ENCODE measurements around the gene PFKM. TPM values are rescaled to one million over a fixed set of nuclear protein-coding genes. Genes with fewer than 3 reads are reported as not detected.
"Not testable (repeated sequence)": the region's sequence is repeated elsewhere in the genome, so short reads cannot be mapped to it uniquely, and the experiment has no call there.

Gene PFKM
- total RNA-seq, 2 experiments from 2014 or later = 25.0 to 28.3 TPM

DNA sequence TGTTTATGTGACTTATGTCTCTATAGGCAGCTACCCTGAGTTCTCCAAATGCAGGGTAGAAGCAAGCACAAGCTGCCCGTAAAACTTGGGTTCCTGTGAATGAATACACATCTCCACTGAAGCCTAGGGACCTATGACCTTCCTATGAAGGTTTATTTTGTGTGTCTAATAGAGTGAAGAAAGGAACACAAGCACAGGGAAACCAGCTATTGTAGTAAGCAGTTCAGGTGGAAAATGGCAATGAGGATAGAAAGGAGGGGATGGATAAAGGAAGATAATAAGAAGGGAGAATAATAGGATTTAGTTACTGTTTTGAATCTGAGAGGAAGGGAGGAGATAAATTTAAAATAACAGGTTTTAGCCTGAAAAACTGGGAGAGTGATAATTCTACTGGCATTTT lies 2.4 kb downstream of the PFKM start:
- DNase-seq = no peak
- no peak overlapping the region for H3K4me3 Mint-ChIP-seq
- CTCF ChIA-PET = interaction anchor here (0.9 to 1.0 kb wide), 2 partner anchors 16 to 29 kb away, joined by 3 to 4 read pairs; partner anchors contain the start of gene SENP1
- no peaks in the 10 kb centered on the region for H3K9me3 Mint-ChIP-seq (ENCODE audit: low read depth)
- peaks cover 24% of the 10 kb centered on the region for H3K4me1 Mint-ChIP-seq
- no peak for ATAC-seq
- peaks cover 10% of the 10 kb centered on the region for H3K27me3 Mint-ChIP-seq
- H3K36me3 Mint-ChIP-seq = peaks cover 4% of the 10 kb centered on the region
- no peak overlapping the region for H3K27ac Mint-ChIP-seq

DNA sequence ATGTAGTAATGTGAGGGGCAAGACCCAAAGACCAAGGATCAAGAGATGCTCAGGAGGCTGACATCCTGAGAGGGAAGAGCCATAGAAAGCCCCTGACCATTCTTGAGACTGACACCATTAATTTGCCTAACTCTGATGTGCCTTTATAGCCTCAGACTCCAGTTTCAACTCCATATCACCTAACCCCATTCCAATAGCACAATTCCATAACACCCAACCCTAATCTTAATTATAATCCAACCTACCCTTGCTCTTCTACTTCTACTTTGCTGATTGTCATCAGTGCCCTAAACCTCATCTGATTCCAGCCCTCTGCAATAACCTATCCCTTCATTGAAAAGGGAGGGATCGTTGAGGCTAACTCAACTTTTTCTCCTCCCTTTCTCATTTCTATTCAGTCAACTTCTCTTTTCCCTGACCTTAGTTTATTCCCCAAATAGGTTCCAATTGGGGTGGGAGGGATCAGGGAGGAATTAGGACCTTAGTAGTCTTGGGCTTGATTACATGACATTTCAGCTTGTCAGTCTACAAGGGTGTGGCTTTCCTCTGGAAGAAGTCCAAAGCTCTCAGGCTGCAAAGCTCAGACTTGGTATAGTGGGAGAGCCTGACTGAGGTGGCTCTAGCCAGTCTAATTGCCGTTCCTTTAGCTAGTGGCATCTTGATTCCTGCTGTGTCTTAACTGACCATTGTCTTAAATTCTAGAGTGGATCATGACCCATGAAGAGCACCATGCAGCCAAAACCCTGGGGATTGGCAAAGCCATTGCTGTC lies 3.1 kb downstream of the PFKM start:
- Mint-ChIP-seq H3K27me3 (peaks cover 5% of the 10 kb centered on the region), H3K9me3 (ENCODE audit: low read depth) (no peaks in the 10 kb centered on the region), H3K36me3 (peaks cover 6% of the 10 kb centered on the region), H3K4me3 (no peak overlapping the region), H3K4me1 (peaks cover 24% of the 10 kb centered on the region), H3K27ac (no peak overlapping the region)
- CTCF ChIA-PET = interaction anchor here (1.0 kb wide), 1 partner anchor 28 kb away, joined by 3 read pairs; no protein-coding TSS in a partner anchor
- DNase-seq = no peak
- ATAC-seq = no peak

DNA sequence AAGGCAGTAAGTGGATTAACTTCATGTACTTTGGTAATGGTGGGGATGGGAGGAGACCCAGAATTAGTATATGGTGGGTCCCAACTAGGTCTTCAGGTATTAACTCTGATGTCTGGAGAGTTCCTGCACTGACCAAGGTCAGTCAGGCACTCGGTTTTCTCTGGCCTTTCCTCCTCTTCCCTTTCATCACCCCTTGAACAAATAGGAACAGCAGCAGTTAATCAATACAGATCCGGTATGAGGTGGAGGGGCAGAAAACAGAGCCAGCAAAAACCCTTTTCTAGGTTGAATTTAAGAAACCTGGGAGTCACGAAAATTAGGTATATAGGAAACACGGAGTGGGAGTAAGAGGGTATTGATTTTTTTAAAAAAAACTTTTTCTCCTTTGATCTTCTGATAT lies 4.0 kb downstream of the PFKM start:
- H3K27me3 Mint-ChIP-seq = peaks cover 1% of the 10 kb centered on the region
- H3K36me3 Mint-ChIP-seq = peaks cover 9% of the 10 kb centered on the region
- peaks cover 24% of the 10 kb centered on the region for H3K4me1 Mint-ChIP-seq
- no peak overlapping the region for H3K27ac Mint-ChIP-seq
- ATAC-seq (no peak), DNase-seq (no peak)
- no peak overlapping the region for H3K4me3 Mint-ChIP-seq
- CTCF ChIA-PET = no interaction called here
- no peaks in the 10 kb centered on the region for H3K9me3 Mint-ChIP-seq (ENCODE audit: low read depth)

DNA sequence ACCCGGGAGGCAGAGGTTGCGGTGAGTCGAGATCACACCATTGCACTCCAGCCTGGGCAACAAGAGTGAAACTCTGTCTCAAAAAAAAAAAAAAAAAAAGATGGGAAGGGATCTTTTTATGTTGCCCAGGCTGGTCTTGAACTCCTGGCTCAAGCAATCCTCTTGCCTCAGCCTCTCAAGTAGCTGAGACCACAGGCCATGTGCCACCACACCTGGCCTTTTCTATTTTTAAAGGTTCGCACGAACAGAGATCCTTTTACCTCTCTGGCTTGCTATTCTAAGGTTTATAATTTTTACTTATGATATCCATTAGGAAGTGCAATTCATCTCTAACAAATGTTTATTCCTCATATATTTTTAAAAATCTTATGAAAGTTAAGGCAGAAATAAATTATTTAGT lies 6.4 kb downstream of the PFKM start:
- DNase-seq; H3K4me3 Mint-ChIP-seq; H3K27me3 Mint-ChIP-seq; H3K4me1 Mint-ChIP-seq; H3K9me3 Mint-ChIP-seq (ENCODE audit: low read depth); H3K27ac Mint-ChIP-seq; CTCF ChIA-PET; ATAC-seq: not testable (repeated sequence)
- peaks cover 10% of the 10 kb centered on the region for H3K36me3 Mint-ChIP-seq

DNA sequence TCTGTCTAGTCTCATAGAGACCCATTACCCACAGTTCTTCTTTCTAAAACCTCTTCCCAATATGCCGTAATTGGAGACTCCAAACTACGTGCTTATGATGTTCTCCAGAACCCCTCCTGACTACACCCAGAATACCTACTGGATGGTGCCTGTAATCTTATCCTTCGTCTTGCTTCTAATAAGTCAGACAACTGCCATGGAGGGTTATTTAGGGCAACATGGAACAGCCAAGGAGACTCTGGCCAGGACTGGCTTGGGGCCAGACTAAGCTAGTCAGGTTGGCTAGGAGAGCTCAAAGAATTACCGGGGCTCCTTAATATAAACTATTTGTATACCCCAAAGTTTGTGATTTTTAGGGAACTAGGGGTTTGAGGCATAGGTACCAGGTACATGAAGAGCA lies 6.8 kb downstream of the PFKM start:
- no peak overlapping the region for H3K4me3 Mint-ChIP-seq
- no peak overlapping the region for H3K27ac Mint-ChIP-seq
- no peaks in the 10 kb centered on the region for H3K9me3 Mint-ChIP-seq (ENCODE audit: low read depth)
- no peak for ATAC-seq
- peaks cover 4% of the 10 kb centered on the region for H3K4me1 Mint-ChIP-seq
- DNase-seq = no peak
- no peaks in the 10 kb centered on the region for H3K27me3 Mint-ChIP-seq
- CTCF ChIA-PET = interaction anchor here (1.7 kb wide), 1 partner anchor 9 kb away, joined by 7 read pairs; no protein-coding TSS in a partner anchor
- peaks cover 10% of the 10 kb centered on the region for H3K36me3 Mint-ChIP-seq

DNA sequence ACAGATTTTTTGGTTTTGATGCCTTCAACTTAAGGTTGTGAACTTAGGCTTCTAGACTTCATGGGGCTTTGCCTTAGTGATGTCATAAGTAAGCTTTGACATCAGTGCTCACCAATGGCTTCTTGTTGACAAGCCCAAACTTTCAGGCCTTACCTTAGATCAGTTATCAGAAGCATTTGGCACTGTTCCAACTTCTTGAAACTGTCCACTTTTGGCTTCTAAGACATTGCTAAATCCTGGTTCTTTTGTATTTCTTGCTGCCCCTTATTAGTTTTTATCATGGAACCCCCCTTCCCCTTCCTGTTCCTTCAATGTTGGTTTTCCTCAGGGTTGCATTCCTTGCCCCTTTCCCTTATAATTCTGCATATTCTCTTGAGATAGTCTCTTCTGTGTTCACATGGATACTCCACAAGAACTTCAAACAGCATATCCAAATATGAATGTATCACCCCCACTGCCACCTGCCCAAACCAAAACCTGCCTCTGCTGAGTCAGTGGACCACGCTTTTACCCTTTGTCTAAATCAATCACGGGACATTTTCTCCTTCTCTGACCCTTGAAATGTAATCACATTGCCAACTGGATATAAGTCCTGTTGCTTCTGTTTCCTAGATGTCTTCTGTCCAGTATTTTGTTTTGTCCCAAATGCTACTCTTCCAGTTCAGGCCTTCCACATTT lies 7.9 kb downstream of the PFKM start:
- DNase-seq = no peak
- H3K9me3 Mint-ChIP-seq (ENCODE audit: low read depth) = no peaks in the 10 kb centered on the region
- H3K36me3 Mint-ChIP-seq = peaks cover 9% of the 10 kb centered on the region
- H3K27ac Mint-ChIP-seq = no peak overlapping the region
- no peak for ATAC-seq
- CTCF ChIA-PET = interaction anchor here (0.6 to 1.7 kb wide), 2 partner anchors 10 to 629 kb away, joined by 3 to 7 read pairs; no protein-coding TSS in a partner anchor
- no peaks in the 10 kb centered on the region for H3K4me1 Mint-ChIP-seq
- H3K27me3 Mint-ChIP-seq = no peaks in the 10 kb centered on the region
- H3K4me3 Mint-ChIP-seq = no peak overlapping the region

DNA sequence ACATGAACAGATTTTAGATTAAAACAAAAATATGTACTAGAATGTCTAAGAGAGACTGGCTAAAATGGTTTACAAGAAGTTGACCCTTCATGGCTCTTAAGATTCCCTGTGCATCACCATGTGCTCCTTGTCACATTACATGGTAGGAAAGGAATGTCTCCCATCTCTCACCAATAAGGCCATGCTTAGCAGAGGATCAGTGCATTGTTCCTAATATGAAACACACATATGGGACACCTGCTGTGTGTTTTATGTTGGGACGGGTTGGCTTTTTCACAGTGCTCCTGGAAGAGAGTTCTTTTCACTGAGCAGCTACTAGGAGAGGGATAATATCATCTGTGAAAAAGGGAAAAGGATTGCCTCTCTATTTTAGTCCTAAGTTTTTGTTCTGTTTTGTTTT lies 9.6 kb downstream of the PFKM start:
- ATAC-seq = no peak
- CTCF ChIA-PET = interaction anchor here (0.6 kb wide), 1 partner anchor 48 kb away, joined by 3 read pairs; no protein-coding TSS in a partner anchor
- Mint-ChIP-seq H3K27me3 (no peaks in the 10 kb centered on the region), H3K4me1 (no peaks in the 10 kb centered on the region), H3K27ac (no peak overlapping the region), H3K9me3 (ENCODE audit: low read depth) (no peaks in the 10 kb centered on the region), H3K36me3 (peaks cover 13% of the 10 kb centered on the region), H3K4me3 (no peak overlapping the region)
- DNase-seq = no peak

DNA sequence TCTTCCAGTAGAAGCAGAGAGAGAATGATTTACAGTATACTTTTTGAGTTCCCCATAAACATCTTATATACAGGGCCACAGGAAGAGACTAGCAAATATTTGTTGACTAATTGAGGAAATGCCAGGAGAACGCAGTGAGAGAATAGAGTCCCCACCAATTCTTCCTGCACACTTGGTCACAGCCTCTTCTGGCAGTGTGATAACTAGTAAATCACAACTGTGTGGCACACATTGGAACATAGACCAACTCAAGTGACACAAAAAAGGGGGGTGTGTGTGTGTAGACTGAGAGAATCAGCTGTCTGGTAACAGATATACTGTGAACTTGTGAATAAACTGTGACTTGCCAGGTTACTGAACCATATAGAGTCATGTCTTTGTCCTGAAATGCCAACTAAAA lies 10.2 kb downstream of the PFKM start:
- CTCF ChIA-PET = no interaction called here

DNA sequence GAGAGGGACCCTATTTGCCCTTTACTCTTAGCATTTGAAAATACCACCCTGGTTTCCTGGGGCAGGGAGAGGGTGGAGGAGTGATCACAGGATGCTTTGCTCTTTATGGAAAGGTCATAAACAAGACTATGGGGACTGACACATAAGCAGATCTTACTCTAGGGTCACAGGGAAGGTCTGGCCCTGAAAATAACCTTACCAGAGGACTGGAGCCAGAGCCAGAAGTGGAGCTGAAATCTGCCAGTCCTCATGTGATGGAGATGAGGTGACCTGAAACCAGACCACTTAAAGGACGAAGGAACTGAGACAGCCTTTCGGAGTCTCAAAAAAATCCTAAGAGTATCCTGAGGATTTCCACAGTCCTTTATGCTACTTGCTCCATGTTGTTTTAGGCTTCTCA lies 12.4 kb downstream of the PFKM start:
- Mint-ChIP-seq H3K27ac (no peak overlapping the region), H3K4me1 (no peaks in the 10 kb centered on the region), H3K9me3 (ENCODE audit: low read depth) (no peaks in the 10 kb centered on the region), H3K36me3 (peaks cover 11% of the 10 kb centered on the region), H3K27me3 (no peaks in the 10 kb centered on the region), H3K4me3 (no peak overlapping the region)
- ATAC-seq (no peak), DNase-seq (no peak)
- CTCF ChIA-PET = no interaction called here

More for the DNA sequence above, 10.2 kb downstream of the PFKM start:
- Mint-ChIP-seq H3K4me3 (no peak overlapping the region), H3K27ac (no peak overlapping the region), H3K36me3 (peaks cover 13% of the 10 kb centered on the region), H3K9me3 (ENCODE audit: low read depth) (no peaks in the 10 kb centered on the region), H3K4me1 (no peaks in the 10 kb centered on the region), H3K27me3 (no peaks in the 10 kb centered on the region)
- ATAC-seq (no peak), DNase-seq (no peak)

DNA sequence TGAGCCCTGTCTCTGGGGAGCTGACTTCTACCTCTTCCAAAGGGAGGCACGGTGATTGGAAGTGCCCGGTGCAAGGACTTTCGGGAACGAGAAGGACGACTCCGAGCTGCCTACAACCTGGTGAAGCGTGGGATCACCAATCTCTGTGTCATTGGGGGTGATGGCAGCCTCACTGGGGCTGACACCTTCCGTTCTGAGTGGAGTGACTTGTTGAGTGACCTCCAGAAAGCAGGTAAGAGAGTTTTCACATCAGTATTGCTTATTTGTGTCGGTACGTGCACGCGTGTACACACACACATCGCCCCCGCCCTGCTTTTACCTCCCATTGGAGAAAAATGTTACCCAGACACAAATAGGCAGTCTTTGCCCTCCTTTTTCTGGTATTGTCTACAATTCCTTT lies 13.7 kb downstream of the PFKM start:
- CTCF ChIA-PET = no interaction called here
- Mint-ChIP-seq H3K4me3 (no peak overlapping the region), H3K27me3 (no peaks in the 10 kb centered on the region), H3K36me3 (peaks cover 6% of the 10 kb centered on the region), H3K27ac (no peak overlapping the region), H3K9me3 (ENCODE audit: low read depth) (no peaks in the 10 kb centered on the region), H3K4me1 (no peaks in the 10 kb centered on the region)
- no peak for ATAC-seq
- no peak for DNase-seq

DNA sequence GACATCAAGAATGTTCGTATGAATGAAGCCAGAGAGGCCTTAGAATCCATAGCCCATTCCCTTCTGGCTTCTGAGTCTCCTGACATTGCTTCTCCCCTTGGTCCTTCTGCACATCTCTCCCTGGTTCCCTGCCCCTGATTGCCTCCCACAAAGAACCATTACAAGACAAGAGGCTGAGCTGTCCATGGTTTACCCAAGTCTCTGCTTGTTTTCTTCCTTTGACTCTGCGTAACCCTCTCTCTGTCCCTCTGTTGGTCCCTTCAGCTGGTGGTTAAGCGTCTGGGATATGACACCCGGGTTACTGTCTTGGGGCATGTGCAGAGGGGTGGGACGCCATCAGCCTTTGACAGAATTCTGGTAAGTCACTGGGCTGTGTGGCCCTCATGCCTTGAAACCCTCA lies 15.9 kb downstream of the PFKM start:
- no peaks in the 10 kb centered on the region for H3K27me3 Mint-ChIP-seq
- no peak for ATAC-seq

DNA sequence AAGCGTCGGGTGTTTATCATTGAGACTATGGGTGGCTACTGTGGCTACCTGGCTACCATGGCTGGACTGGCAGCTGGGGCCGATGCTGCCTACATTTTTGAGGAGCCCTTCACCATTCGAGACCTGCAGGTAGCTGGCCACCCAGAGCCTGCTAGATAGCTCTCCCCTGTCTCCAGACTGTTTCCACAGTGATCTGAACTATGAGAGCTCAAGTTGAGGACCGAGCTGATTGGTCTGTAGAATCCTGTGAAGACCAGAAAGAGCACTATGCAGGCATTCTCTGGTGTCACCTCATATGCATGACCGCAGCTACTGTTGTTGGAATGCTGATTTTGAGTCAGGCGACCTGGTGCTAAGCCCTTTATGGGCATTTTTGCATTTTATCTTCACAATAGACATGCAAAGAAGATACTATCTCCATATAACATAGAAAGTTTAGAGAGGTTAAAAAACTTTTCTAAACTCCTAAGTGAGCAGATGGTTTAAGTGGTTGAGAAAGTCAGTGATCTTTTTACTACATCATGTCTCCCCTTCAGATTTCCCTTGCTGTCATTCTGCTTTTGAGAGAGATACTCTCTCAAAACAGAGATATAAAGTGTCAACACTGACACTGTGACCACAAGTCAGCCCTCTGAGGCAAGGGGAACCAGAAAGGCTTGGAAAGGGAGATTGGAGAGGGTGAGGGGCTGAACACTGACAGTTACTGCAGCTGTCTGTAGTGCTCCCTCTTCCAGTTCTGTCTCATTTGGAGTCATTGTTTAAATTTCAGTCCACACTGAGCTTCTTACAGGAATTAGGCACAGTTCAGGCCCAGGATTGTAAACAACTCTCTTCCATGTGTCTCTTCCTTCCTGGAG lies 23.9 kb downstream of the PFKM start:
- no peak overlapping the region for H3K27ac Mint-ChIP-seq

More for the DNA sequence above, 15.9 kb downstream of the PFKM start:
- H3K4me1 Mint-ChIP-seq = no peaks in the 10 kb centered on the region
- H3K4me3 Mint-ChIP-seq = no peak overlapping the region
- no peak overlapping the region for H3K27ac Mint-ChIP-seq
- peaks cover 4% of the 10 kb centered on the region for H3K36me3 Mint-ChIP-seq
- DNase-seq = no peak
- no peaks in the 10 kb centered on the region for H3K9me3 Mint-ChIP-seq (ENCODE audit: low read depth)
- CTCF ChIA-PET = interaction anchor here (1.6 kb wide), 1 partner anchor 17 kb away, joined by 3 read pairs; no protein-coding TSS in a partner anchor

DNA sequence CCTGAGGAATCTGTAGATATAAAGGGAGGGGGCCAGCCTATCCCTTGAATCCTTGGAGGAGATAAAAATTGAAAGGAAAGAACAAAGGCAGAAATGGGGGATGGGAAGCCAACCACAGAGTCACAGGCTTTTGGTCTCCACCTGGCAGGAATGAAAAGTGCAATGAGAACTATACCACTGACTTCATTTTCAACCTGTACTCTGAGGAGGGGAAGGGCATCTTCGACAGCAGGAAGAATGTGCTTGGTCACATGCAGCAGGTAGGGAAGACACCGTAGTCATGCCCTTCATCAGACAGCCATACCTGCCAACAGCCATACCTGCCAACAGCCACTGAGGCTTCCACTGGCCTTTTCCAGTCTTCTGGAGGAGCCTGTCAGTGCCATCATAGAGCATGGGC lies 24.7 kb downstream of the PFKM start:
- ATAC-seq (no peak), DNase-seq (no peak)
- Mint-ChIP-seq H3K27ac (no peak overlapping the region), H3K27me3 (no peaks in the 10 kb centered on the region), H3K36me3 (peaks cover 11% of the 10 kb centered on the region), H3K4me1 (peaks cover 2% of the 10 kb centered on the region), H3K4me3 (no peak overlapping the region), H3K9me3 (ENCODE audit: low read depth) (no peaks in the 10 kb centered on the region)
- CTCF ChIA-PET = interaction anchor here (2.9 kb wide), 1 partner anchor 13 kb away, joined by 11 read pairs; the partner anchor contains the start of gene ASB8

More for the DNA sequence above, 23.9 kb downstream of the PFKM start:
- CTCF ChIA-PET = interaction anchor here (0.6 to 2.9 kb wide), 3 partner anchors 14 to 194 kb away, joined by 3 to 11 read pairs (median 3); partner anchors contain the start of gene ASB8
- no peak for DNase-seq
- Mint-ChIP-seq H3K36me3 (peaks cover 8% of the 10 kb centered on the region), H3K9me3 (ENCODE audit: low read depth) (no peaks in the 10 kb centered on the region), H3K27me3 (no peaks in the 10 kb centered on the region), H3K4me3 (no peak overlapping the region), H3K4me1 (no peaks in the 10 kb centered on the region)
- no peak for ATAC-seq

All from activated CD8-positive, alpha-beta memory T cell treated with anti-CD3 and anti-CD28 coated beads, Interleukin-2, amount 10 ng/mL, durations not matched to agents 7 days and 5 days (primary cell).